Smooth muscle cell (in vitro differentiated cells): Measurements from ENCODE around the gene DIP2C. TPM values are rescaled to one million over a fixed set of nuclear protein-coding genes. Genes with fewer than 3 reads are reported as not detected.

Source experiments
- DNase-seq: peaks from one replicate; lab custom pipeline; 2025; ENCODE audit not compliant: unreplicated experiment; lab: John Stamatoyannopoulos, UW
- H2AFZ ChIP-seq: fragments of 200-600 bp; sonication (generic); 2 replicates; pipeline ENCODE4 v1.6.0; 2016; ENCODE audit warnings: antibody characterized with exemption, low read depth, mild to moderate bottlenecking
- H3F3A ChIP-seq: fragments of 200-600 bp; sonication (generic); 2 replicates; pipeline ENCODE4 v1.6.0; 2017; ENCODE audit warnings: antibody characterized with exemption, low read depth
- H3K27ac ChIP-seq: fragments of 200-600 bp; sonication (generic); 2 replicates; pipeline ENCODE4 v1.5.1; 2016; ENCODE audit warnings: low read depth, mild to moderate bottlenecking
- H3K27me3 ChIP-seq: fragments of 200-600 bp; sonication (generic); 2 replicates; pipeline ENCODE4 v1.6.1; 2016; ENCODE audit warnings: low read depth, mild to moderate bottlenecking
- H3K36me3 ChIP-seq: fragments of 200-600 bp; sonication (generic); 2 replicates; pipeline ENCODE4 v1.5.1; 2016; ENCODE audit warnings: low read depth
- H3K4me1 ChIP-seq: fragments of 200-600 bp; sonication (generic); 2 replicates; pipeline ENCODE4 v1.5.1; 2016; ENCODE audit warnings: low read depth
- H3K4me2 ChIP-seq: fragments of 200-600 bp; sonication (generic); 2 replicates; pipeline ENCODE4 v1.6.0; 2016; ENCODE audit warnings: mild to moderate bottlenecking
- H3K4me3 ChIP-seq: fragments of 200-600 bp; sonication (generic); 2 replicates; pipeline ENCODE4 v1.5.1; 2016; ENCODE audit warnings: mild to moderate bottlenecking
- H3K79me2 ChIP-seq: fragments of 200-600 bp; sonication (generic); 2 replicates; pipeline ENCODE4 v1.6.0; 2016; ENCODE audit warnings: low read depth, mild to moderate bottlenecking
- H3K9ac ChIP-seq: fragments of 200-600 bp; sonication (generic); 2 replicates; pipeline ENCODE4 v1.6.0; 2016; ENCODE audit warnings: low read depth
- H3K9me3 ChIP-seq: fragments of 200-600 bp; sonication (generic); replicated peaks from 2 replicates; pipeline ENCODE4 v1.5.1; 2016; ENCODE audit warnings: low read depth
- H4K20me1 ChIP-seq: fragments of 200-600 bp; sonication (generic); 2 replicates; pipeline ENCODE4 v1.6.0; 2016; ENCODE audit warnings: low read depth
- CTCF ChIP-seq: fragments of 200-600 bp; sonication (generic); IDR thresholded peaks from 2 replicates; pipeline ENCODE4 v1.5.1; 2017; ENCODE audit warnings: borderline replicate concordance, mild to moderate bottlenecking, antibody characterized with exemption; ENCODE audit not compliant: insufficient read depth, poor library complexity, severe bottlenecking
- WGBS: methylation state at CpG from one replicate; pipeline ENCODE4 v1.1.7; 2016; ENCODE audit warnings: low lambda C conversion rate; 5-methylcytosine and 5-hydroxymethylcytosine counted together
- polyA plus RNA-seq: library from polyadenylated mRNA; unstranded; fragments of >200 nt; fragmentation: Nextera tagmentation; extraction: Ambion mirVana; gene quantifications from 2 replicates; pipeline ENCODE4 v1.2.1, GENCODE V29; 2016
- total RNA-seq: library from RNA; depleted of rRNA; stranded (reverse); fragments of >200 nt; gene quantifications from 2 replicates; pipeline ENCODE4 v1.2.3, GENCODE V29; 2014

The DIP2C gene
- total and polyA plus RNA-seq, 2 experiments from 2014 or later, result 14.9 to 15.3 TPM

DNA sequence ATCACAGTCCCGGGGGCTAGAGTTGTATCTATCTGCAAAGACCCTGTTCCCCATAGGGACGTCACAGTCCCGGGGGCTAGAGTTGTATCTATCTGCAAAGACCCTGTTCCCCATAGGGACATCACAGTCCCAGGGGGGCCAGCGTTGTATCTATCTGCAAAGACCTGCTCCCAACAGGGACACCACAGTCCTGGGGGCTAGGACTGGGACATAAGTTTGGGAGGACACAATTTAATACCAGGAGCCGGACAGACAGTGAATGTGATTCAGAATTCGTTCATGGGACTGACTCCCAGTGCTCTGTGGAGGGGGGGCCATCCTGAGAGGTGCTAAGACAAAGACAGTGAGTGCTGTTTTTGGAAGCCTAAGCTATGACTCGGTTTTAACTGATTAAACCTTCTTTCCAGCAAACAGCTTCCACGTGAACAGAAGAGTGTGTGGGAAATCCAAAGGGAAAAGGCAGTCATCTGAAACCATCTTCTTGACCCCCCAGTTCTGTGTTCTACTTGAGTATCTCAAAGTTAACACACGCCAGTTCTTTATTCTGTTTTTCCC, 153.0 kb downstream of the DIP2C start:
- no peak overlapping the region for H3K4me2 ChIP-seq

DNA sequence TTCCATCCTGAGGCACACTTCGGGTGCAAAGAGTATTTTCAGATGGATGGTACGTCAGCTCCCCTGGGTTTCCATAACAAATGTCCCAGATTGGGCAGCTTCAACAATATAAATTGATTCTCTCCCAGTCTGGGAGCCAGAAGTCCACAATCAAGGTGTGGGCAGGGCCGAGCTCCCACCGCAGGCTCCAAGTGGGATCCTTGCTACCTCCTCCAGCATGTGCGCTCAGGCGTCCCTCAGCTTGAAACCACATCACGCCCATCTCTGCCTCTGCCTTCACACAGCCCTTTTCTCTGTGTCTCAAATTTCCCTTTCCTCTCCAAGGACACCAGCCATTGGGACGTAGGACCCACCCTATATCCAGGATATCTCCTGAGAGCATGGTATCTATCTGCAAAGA, 153.5 kb downstream of the DIP2C start:
- 98% methylated on average over 8 of the region's 8 CpGs for WGBS

More for the DNA sequence above, 153.0 kb downstream of the DIP2C start:
- DNase-seq, result no peak
- H3K9me3 ChIP-seq, result no peaks in the 10 kb centered on the region
- no peaks in the 10 kb centered on the region for H3K27me3 ChIP-seq
- H3K4me3 ChIP-seq, result no peak overlapping the region
- WGBS, result 75% methylated on average over 9 of the region's 9 CpGs
- H3K9ac ChIP-seq, result no peak overlapping the region
- no peak overlapping the region for H3K27ac ChIP-seq
- no peaks in the 10 kb centered on the region for H3K36me3 ChIP-seq
- no peaks in the 10 kb centered on the region for H3F3A ChIP-seq
- H4K20me1 ChIP-seq, result peaks cover 95% of the 10 kb centered on the region
- H2AFZ ChIP-seq, result no peak overlapping the region
- H3K4me1 ChIP-seq, result no peaks in the 10 kb centered on the region
- H3K79me2 ChIP-seq, result peaks cover 57% of the 10 kb centered on the region
- no peak for TF ChIP-seq CTCF

DNA sequence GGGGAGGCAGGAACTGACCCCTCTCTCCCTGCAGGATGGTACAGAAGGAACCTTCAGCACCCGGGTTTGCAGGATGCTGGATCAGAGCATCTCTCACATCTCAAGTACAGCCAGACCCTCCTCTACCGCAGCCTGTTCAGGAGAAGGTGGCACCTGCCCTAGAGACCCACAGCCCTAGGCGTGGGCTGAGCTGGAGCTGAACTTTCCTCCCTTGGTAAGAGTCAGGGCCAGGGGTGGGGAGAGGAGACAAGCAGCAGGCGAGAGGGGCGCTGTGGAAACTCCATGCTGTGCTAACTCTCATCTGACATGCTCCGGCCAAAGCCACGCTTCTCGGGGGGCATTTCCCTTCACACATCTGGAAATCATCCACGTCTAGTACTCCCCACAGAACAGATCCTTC, 154.4 kb downstream of the DIP2C start:
- no peak for TF ChIP-seq CTCF
- Histone ChIP-seq H3K4me1 (no peaks in the 10 kb centered on the region), H3K4me3 (no peak overlapping the region), H3K36me3 (no peaks in the 10 kb centered on the region), H4K20me1 (peaks cover 95% of the 10 kb centered on the region), H2AFZ (no peak overlapping the region), H3K9me3 (no peaks in the 10 kb centered on the region), H3K27me3 (no peaks in the 10 kb centered on the region), H3F3A (no peaks in the 10 kb centered on the region), H3K4me2 (no peak overlapping the region), H3K9ac (no peak overlapping the region), H3K79me2 (peaks cover 54% of the 10 kb centered on the region), H3K27ac (no peak overlapping the region)
- DNase-seq, result no peak
- 87% methylated on average over 9 of the region's 9 CpGs for WGBS

More for the DNA sequence above, 153.5 kb downstream of the DIP2C start:
- Histone ChIP-seq H3K27ac (no peak overlapping the region), H4K20me1 (peaks cover 95% of the 10 kb centered on the region), H3K9me3 (no peaks in the 10 kb centered on the region), H3F3A (no peaks in the 10 kb centered on the region), H3K79me2 (peaks cover 61% of the 10 kb centered on the region), H3K9ac (no peak overlapping the region), H3K4me3 (no peak overlapping the region), H2AFZ (no peak overlapping the region), H3K36me3 (no peaks in the 10 kb centered on the region), H3K27me3 (no peaks in the 10 kb centered on the region), H3K4me2 (no peak overlapping the region), H3K4me1 (no peaks in the 10 kb centered on the region)
- TF ChIP-seq CTCF, result no peak
- DNase-seq, result no peak

DNA sequence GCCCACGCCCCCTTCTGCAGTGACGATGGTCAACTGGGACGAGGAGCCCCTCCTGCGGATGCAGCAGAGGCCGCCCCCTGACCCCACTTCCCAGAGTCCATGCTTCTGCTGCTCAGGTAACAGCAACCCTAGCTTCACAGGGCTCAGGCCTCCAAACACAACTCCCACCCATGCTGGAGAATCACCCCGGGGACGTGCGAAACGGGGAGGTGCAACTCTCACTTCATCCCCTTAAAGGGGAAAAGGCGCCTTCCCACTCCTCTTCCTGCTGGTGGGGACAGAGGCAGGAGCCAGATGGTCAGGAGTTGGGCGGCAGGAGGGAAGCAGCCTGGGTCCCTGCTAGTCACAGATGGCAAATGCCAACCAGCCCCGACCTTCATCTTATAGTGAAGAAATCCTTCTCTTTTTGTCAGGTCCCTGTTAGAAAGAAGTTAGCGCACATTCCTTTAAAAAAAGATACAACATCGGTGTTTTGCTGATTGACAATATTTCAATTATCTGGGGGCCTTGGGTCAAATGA, 155.4 kb downstream of the DIP2C start:
- Histone ChIP-seq H3K4me3 (no peak overlapping the region), H3K4me2 (no peak overlapping the region), H3K9me3 (no peaks in the 10 kb centered on the region), H3F3A (no peaks in the 10 kb centered on the region), H3K27ac (no peak overlapping the region), H2AFZ (no peak overlapping the region), H3K36me3 (no peaks in the 10 kb centered on the region), H3K79me2 (peaks cover 54% of the 10 kb centered on the region), H4K20me1 (peaks cover 95% of the 10 kb centered on the region), H3K27me3 (no peaks in the 10 kb centered on the region), H3K9ac (no peak overlapping the region), H3K4me1 (no peaks in the 10 kb centered on the region)
- WGBS, result 93% methylated on average over 14 of the region's 14 CpGs
- DNase-seq, result no peak
- no peak for TF ChIP-seq CTCF
